22Rv1 (cell line): ENCODE results near the gene PARD3.

Source experiments
- ZFX ChIP-seq: fragments of 450-650 bp; IDR thresholded peaks from 2 replicates; pipeline ENCODE4 v1.6.1; 2017; ENCODE audit warnings: antibody characterized with exemption, borderline replicate concordance
- TF ChIP-seq, protein P1 (sequence below): fragments of 450-650 bp; IDR thresholded peaks from 2 replicates; pipeline ENCODE4 v1.5.1; 2017; ENCODE audit warnings: mild to moderate bottlenecking

- TF ChIP-seq, protein P1, sequence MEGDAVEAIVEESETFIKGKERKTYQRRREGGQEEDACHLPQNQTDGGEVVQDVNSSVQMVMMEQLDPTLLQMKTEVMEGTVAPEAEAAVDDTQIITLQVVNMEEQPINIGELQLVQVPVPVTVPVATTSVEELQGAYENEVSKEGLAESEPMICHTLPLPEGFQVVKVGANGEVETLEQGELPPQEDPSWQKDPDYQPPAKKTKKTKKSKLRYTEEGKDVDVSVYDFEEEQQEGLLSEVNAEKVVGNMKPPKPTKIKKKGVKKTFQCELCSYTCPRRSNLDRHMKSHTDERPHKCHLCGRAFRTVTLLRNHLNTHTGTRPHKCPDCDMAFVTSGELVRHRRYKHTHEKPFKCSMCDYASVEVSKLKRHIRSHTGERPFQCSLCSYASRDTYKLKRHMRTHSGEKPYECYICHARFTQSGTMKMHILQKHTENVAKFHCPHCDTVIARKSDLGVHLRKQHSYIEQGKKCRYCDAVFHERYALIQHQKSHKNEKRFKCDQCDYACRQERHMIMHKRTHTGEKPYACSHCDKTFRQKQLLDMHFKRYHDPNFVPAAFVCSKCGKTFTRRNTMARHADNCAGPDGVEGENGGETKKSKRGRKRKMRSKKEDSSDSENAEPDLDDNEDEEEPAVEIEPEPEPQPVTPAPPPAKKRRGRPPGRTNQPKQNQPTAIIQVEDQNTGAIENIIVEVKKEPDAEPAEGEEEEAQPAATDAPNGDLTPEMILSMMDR = no peak
- TF ChIP-seq ZFX = no peak
Measured at GRCh38 chr10:34155812-34156211, 659.3 kb downstream of the PARD3 start.
